HepG2 (cell line): Measurements from ENCODE around the gene TST. TPM values are rescaled to one million over a fixed set of nuclear protein-coding genes. Genes with fewer than 3 reads are reported as not detected.

Experiments
- ATAC-seq: fragments of 200-7000 bp; cut with Tn5 transposase; 3 replicates; pipeline ENCODE4 v1.9.1; 2020; ENCODE audit warnings: mild to moderate bottlenecking, moderate library complexity
- BruUV-seq: library from RNA; stranded (reverse); fragments of 400-500 nt; replicated peaks from 2 replicates; lab custom pipeline; 2021; lab: Mats Ljungman, UMichigan
- CTCF ChIA-PET: fragments of 300-600 bp; formaldehyde crosslinking; extraction: SDS; loops from one replicate; lab custom pipeline; 2021; ENCODE audit warnings: low total read pairs, inconsistent platforms, low intra/inter-chr PET ratio; lab: Yijun Ruan, JAX
- POLR2A ChIA-PET: fragments of 350-600 bp; sonication (Branson Sonifier 250); formaldehyde crosslinking; loops from one replicate; lab custom pipeline; 2020; ENCODE audit warnings: antibody characterized with exemption, inconsistent platforms; lab: Yijun Ruan, JAX
- DNase-seq: peaks from one replicate; pipeline ENCODE4 v3.0.0-alpha.2; 2015; ENCODE audit warnings: low spot score
- FAIRE-seq: peaks from 3 replicates; lab custom pipeline; 2011; peaks lifted over from hg19 to GRCh38; lab: Jason Lieb, UNC
- H2AFZ ChIP-seq: one replicate; pipeline ENCODE4 v1.6.1; 2011; ENCODE audit warnings: low read length, inconsistent platforms
- H3K27ac ChIP-seq: fragments of 300-600 bp; 3 replicates; pipeline ENCODE4 v1.8.0; 2011; ENCODE audit warnings: mixed run types, mild to moderate bottlenecking, mixed read lengths, low read length, inconsistent platforms; ENCODE audit not compliant: insufficient read depth; ENCODE audit errors: extremely low read length
- H3K27me3 ChIP-seq, 2 experiments: fragments of 200-600 bp in 1 of 2; 2 replicates in 1 of 2; 3 replicates in 1 of 2; pipeline versions ENCODE4 v1.6.0 to v1.8.0; 2011; ENCODE audit warnings: low read length in 2 of 2, mild to moderate bottlenecking in 2 of 2, moderate library complexity in 2 of 2, inconsistent platforms in 1 of 2; ENCODE audit not compliant: insufficient read depth in 2 of 2, control insufficient read depth in 1 of 2
- H3K36me3 ChIP-seq, 2 experiments: fragments of 200-600 bp in 1 of 2; replicated peaks in 1 of 2; 2 replicates in 1 of 2; 3 replicates in 1 of 2; pipeline versions ENCODE4 v1.5.1 to v1.8.0; 2011; ENCODE audit warnings: low read length in 2 of 2, inconsistent platforms in 1 of 2; ENCODE audit not compliant: insufficient read depth in 2 of 2, control insufficient read depth in 1 of 2
- H3K4me1 ChIP-seq: 2 replicates; pipeline ENCODE4 v1.5.1; 2012; ENCODE audit warnings: low read length, inconsistent platforms; ENCODE audit not compliant: insufficient read depth
- H3K4me2 ChIP-seq: 2 replicates; pipeline ENCODE4 v1.6.0; 2011; ENCODE audit warnings: low read depth, low read length, inconsistent platforms
- H3K4me3 ChIP-seq, 3 experiments: fragments of 200-600 bp in 1 of 3; sonication (generic), shearing (Covaris generic) in 1 of 3; replicated peaks in 1 of 3; 2 replicates each; pipeline ENCODE4 v1.5.1; 2011 to 2016; ENCODE audit warnings: low read length in 3 of 3, inconsistent platforms in 2 of 3, low read depth in 2 of 3, mild to moderate bottlenecking in 2 of 3, control low read depth in 1 of 3, mixed read lengths in 1 of 3; ENCODE audit not compliant: insufficient read depth in 1 of 3
- H3K79me2 ChIP-seq: one replicate; pipeline ENCODE4 v1.6.1; 2011; ENCODE audit warnings: low read length, inconsistent platforms; ENCODE audit not compliant: insufficient read depth
- H3K9ac ChIP-seq: 2 replicates; pipeline ENCODE4 v1.6.0; 2011; ENCODE audit warnings: mild to moderate bottlenecking, low read depth, low read length, inconsistent platforms; ENCODE audit not compliant: insufficient read depth
- H3K9me3 ChIP-seq: 2 replicates; pipeline ENCODE4 v1.5.1; 2012; ENCODE audit warnings: mild to moderate bottlenecking, low read length
- H4K20me1 ChIP-seq: 2 replicates; pipeline ENCODE4 v1.6.0; 2011; ENCODE audit warnings: inconsistent platforms, mild to moderate bottlenecking, low read length, moderate library complexity; ENCODE audit not compliant: insufficient read depth
- CENPT ChIP-seq: sonication (generic); formaldehyde crosslinking; IDR thresholded peaks from 2 replicates; pipeline ENCODE4 v1.8.0; 2022; ENCODE audit warnings: low read depth, mild to moderate bottlenecking, moderate library complexity, missing genetic modification reagents
- IRF2 ChIP-seq: IDR thresholded peaks from 2 replicates; pipeline ENCODE4 v1.6.1; 2018; ENCODE audit warnings: missing genetic modification reagents, missing compliant biosample characterization
- MAZ ChIP-seq, 2 experiments: sonication (generic) in 1 of 2; formaldehyde crosslinking in 1 of 2; IDR thresholded peaks; 2 replicates each; pipeline versions ENCODE4 v1.5.0 to v1.6.1; 2012 to 2020; ENCODE audit warnings: low read depth in 2 of 2, mild to moderate bottlenecking in 2 of 2, borderline replicate concordance in 1 of 2, improper control_type of control experiment in 1 of 2, low read length in 1 of 2, missing genetic modification reagents in 1 of 2, moderate library complexity in 1 of 2
- NKX3-1 ChIP-seq: sonication (generic); formaldehyde crosslinking; IDR thresholded peaks from 2 replicates; pipeline ENCODE4 v1.5.0; 2020; ENCODE audit warnings: missing genetic modification reagents
- NR2F1 ChIP-seq, 2 experiments: fragments of 450-650 bp in 1 of 2; formaldehyde crosslinking in 1 of 2; IDR thresholded peaks; 2 replicates each; pipeline versions ENCODE4 v1.5.0 to v1.6.1; 2016 to 2020; ENCODE audit warnings: mild to moderate bottlenecking in 1 of 2, missing compliant biosample characterization in 1 of 2, missing genetic modification reagents in 1 of 2, moderate library complexity in 1 of 2
- ZBTB8A ChIP-seq: sonication (generic); formaldehyde crosslinking; IDR thresholded peaks from 2 replicates; pipeline ENCODE4 v1.4.0; 2020; ENCODE audit warnings: mild to moderate bottlenecking, low read depth, missing genetic modification reagents, borderline replicate concordance
- ZNF558 ChIP-seq: sonication (generic); formaldehyde crosslinking; IDR thresholded peaks from 2 replicates; pipeline ENCODE4 v1.9.0; 2022; ENCODE audit warnings: mild to moderate bottlenecking, missing genetic modification reagents, borderline replicate concordance
- ZNF710 ChIP-seq: sonication (generic); formaldehyde crosslinking; IDR thresholded peaks from 2 replicates; pipeline ENCODE4 v1.5.0; 2020; ENCODE audit warnings: mild to moderate bottlenecking, missing genetic modification reagents, borderline replicate concordance
- ZNF724P ChIP-seq: sonication (generic); formaldehyde crosslinking; IDR thresholded peaks from 2 replicates; pipeline ENCODE4 v1.8.0; 2022; ENCODE audit warnings: missing genetic modification reagents, borderline replicate concordance
- ZSCAN30 ChIP-seq: sonication (generic); formaldehyde crosslinking; IDR thresholded peaks from 2 replicates; pipeline ENCODE4 v1.5.0; 2020; ENCODE audit warnings: mild to moderate bottlenecking, missing genetic modification reagents
- WGBS: methylation state at CpG from one replicate; pipeline ENCODE4 v1.1.6; 2017; ENCODE audit warnings: low lambda C conversion rate; 5-methylcytosine and 5-hydroxymethylcytosine counted together
- in situ Hi-C: cut with HindIII; loops from 2 replicates; pipeline ENCODE4 v1.10.0; 2017; ENCODE audit warnings: low pct_unique_long_range_greater_than_20kb; ENCODE audit not compliant: extremely low pct_ligation_motif_present
- intact Hi-C: fragments of 100-400 bp; cut with micrococcal nuclease; formaldehyde crosslinking; loops from one replicate; pipeline ENCODE4 v1.10.0; 2022; ENCODE audit not compliant: unreplicated experiment
- polyA plus RNA-seq, 8 experiments: library from polyadenylated mRNA; depleted of rRNA in 3 of 8; stranded (reverse) in 7 of 8; unstranded in 1 of 8; fragments of >200 nt; fragmentation: Illumina TruSeq in 4 of 8; extraction: Trizol in 4 of 8; gene quantifications; 2 replicates each; pipeline versions ENCODE4 v1.2.1 to v1.2.3, GENCODE V29; 2011 to 2016; ENCODE audit warnings: low read depth in 4 of 8, missing spikeins in 1 of 8, mixed read lengths in 1 of 8; ENCODE audit not compliant: insufficient read depth in 1 of 8
- total RNA-seq, 5 experiments: library from RNA; depleted of rRNA; stranded (reverse); fragments of >200 nt; fragmentation: Illumina TruSeq; extraction: Trizol; gene quantifications; 2 replicates each; pipeline ENCODE4 v1.2.3, GENCODE V29; 2016; ENCODE audit warnings: low read depth in 1 of 5

Gene TST
- total and polyA plus RNA-seq, 2 of the 13 experiments (the other 11 are each of a cell fraction or from before 2014, with no cell fraction given) = 44.6 to 63.6 TPM

DNA sequence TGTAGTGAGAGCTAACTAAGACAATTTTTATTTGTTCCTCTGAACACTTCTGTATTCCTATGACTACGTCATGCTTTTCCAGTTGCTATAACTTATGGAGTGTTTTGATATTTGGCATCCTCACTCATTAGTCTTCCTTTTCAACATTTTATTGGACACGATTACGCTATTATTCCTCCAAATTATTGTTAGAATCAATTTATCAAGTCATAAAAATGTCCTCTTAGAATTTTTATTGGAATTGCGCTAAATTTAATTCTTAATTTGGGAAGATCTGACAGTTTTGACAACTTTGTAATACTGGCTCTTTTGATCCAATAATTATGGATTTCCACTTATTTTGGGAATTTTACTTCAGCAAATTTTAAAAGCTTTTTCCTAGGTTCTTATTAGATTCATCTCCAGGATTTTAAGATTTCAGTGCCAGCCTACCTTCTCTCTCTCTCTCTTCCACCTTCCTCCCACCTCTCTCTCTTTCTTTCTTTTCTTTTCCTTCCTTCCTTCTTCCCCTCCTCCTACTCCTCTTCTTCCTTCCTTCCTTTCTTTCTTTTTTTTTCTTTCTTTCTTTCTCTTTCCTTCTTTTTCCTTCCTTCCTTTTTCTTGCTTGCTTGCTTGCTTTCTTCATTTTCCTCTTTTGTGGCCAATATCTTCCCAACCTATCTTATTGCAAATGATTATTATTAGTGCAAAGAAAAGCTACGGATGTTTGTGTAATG is 50.8 kb downstream of the TST start:
- CTCF ChIA-PET = no interaction called here

More for the DNA sequence above, 50.8 kb downstream of the TST start:
- peaks cover 0 to 32% of the 10 kb centered on the region in 2 experiments; a peak in 2 of 5 replicates for H3K27me3 ChIP-seq
- no peaks in the 10 kb centered on the region for H3K4me1 ChIP-seq
- H3K9me3 ChIP-seq = no peaks in the 10 kb centered on the region
- no peak overlapping the region for H3K4me3 ChIP-seq
- H3K4me2 ChIP-seq = no peak overlapping the region
- intact Hi-C loops = no loop called here
- H2AFZ ChIP-seq = no peak overlapping the region
- WGBS = 28% methylated on average over 5 of the region's 5 CpGs
- TF ChIP-seq CENPT (CRISPR knock-in tag) (no peak), IRF2 (CRISPR knock-in tag) (no peak), ZNF710 (no peak), NKX3-1 (CRISPR knock-in tag) (no peak), ZNF558 (CRISPR knock-in tag) (no peak), MAZ (IDR thresholded peaks at IDR 0.05; ENCODE audit: borderline replicate concordance, low read depth, low read length) (no peak), MAZ (CRISPR knock-in tag; IDR thresholded peaks at IDR 0.05; ENCODE audit: low read depth) (no peak), ZNF724P (CRISPR knock-in tag) (no peak), ZBTB8A (CRISPR knock-in tag) (no peak), ZSCAN30 (no peak), NR2F1 (CRISPR knock-in tag; IDR thresholded peaks at IDR 0.05) (no peak)
- no peaks in the 10 kb centered on the region for H3K36me3 ChIP-seq
- H3K27ac ChIP-seq = no peak overlapping the region
- in situ Hi-C loops = no loop called here
- POLR2A ChIA-PET = no interaction called here
- H3K9ac ChIP-seq = no peak overlapping the region
- no peaks in the 10 kb centered on the region for H3K79me2 ChIP-seq
- no peaks in the 10 kb centered on the region for H4K20me1 ChIP-seq
- DNase-seq = no peak
- no peak for FAIRE-seq
- no peak for ATAC-seq
- BruUV-seq = no TSS peak
